ENCODE results near the gene METTL21C.

The METTL21C gene

DNA sequence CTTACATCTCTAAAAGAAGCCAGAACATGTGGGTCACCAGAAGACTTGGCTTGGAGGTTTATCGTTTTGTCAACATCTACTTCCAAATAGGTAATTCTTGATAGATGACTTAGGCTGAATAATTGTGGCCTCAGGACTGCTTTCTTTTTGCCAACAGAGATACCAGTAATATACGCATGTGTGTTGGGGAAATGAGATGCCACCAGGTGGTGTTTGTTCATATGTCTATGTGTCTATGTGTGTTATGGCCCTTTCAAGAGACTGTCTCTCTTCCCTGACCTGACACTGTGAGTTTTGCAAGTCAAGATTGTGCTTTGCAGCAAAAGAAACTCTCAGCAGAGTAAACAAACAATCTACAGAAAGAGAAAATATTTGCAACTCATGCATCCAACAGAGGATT, 31.6 kb upstream of the METTL21C start:
- H3K9me3 ChIP-seq (ENCODE audit: control insufficient read depth, insufficient read depth, low read depth, low read length), result no peaks in the 10 kb centered on the region
- TF ChIP-seq ZNF112 (tag by site-specific recombination; IDR thresholded peaks at IDR 0.05), result no peak
- TF ChIP-seq ZNF585B (tag by site-specific recombination; IDR thresholded peaks at IDR 0.05), result no peak
- TF ChIP-seq ZNF837 (tag by site-specific recombination; IDR thresholded peaks at IDR 0.05), result no peak
- TF ChIP-seq, protein P1, sequence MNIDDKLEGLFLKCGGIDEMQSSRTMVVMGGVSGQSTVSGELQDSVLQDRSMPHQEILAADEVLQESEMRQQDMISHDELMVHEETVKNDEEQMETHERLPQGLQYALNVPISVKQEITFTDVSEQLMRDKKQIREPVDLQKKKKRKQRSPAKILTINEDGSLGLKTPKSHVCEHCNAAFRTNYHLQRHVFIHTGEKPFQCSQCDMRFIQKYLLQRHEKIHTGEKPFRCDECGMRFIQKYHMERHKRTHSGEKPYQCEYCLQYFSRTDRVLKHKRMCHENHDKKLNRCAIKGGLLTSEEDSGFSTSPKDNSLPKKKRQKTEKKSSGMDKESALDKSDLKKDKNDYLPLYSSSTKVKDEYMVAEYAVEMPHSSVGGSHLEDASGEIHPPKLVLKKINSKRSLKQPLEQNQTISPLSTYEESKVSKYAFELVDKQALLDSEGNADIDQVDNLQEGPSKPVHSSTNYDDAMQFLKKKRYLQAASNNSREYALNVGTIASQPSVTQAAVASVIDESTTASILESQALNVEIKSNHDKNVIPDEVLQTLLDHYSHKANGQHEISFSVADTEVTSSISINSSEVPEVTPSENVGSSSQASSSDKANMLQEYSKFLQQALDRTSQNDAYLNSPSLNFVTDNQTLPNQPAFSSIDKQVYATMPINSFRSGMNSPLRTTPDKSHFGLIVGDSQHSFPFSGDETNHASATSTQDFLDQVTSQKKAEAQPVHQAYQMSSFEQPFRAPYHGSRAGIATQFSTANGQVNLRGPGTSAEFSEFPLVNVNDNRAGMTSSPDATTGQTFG (tag by site-specific recombination; IDR thresholded peaks at IDR 0.05; ENCODE audit: borderline replicate concordance), result no peak
- TF ChIP-seq SALL2 (tag by site-specific recombination; IDR thresholded peaks at IDR 0.05; ENCODE audit: borderline replicate concordance), result no peak
- no peak for TF ChIP-seq ZNF174 (tag by site-specific recombination; IDR thresholded peaks at IDR 0.05)
- TF ChIP-seq SETDB1 (IDR thresholded peaks at IDR 0.05; ENCODE audit: insufficient read length, low read length), result no peak
- TF ChIP-seq ZNF239 (tag by site-specific recombination; IDR thresholded peaks at IDR 0.05), result no peak
- no peaks in the 10 kb centered on the region for H3K4me1 ChIP-seq (ENCODE audit: control insufficient read depth, insufficient read depth, low read length)
- H3K27ac ChIP-seq (ENCODE audit: extremely low read depth, low read depth, low read length), result no peak overlapping the region
- CTCF ChIA-PET, result no interaction called here
- H3K4me3 ChIP-seq (ENCODE audit: low read depth, low read length), result no peak overlapping the region
- H3K36me3 ChIP-seq (ENCODE audit: control insufficient read depth in 2 of 2, insufficient read depth in 1 of 2, low read length in 2 of 2), result no peaks in the 10 kb centered on the region
- POLR2A ChIA-PET, result no interaction called here

DNA sequence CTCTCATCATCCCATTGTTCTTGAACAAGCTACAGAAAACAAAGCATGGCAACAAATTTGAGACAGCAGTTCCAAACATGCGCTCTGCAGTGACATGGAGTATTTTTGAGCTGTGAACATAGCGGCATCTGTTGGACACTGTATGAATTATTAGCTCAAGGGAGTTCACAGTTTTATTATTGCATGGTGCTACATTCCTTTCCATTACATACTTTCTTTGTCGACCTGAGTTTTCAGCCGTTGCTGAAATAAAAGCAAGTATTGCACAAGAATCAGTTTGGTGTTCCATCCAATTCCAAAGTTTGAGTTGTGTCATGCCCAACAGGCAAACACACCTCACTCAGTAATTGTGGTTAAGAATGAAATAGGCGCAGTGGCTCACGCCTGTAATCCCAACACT, 30.1 kb upstream of the METTL21C start:
- no peak for TF ChIP-seq ZNF473 (tag by site-specific recombination; IDR thresholded peaks at IDR 0.05)
- TF ChIP-seq ZNF654 (tag by site-specific recombination; IDR thresholded peaks at IDR 0.05; ENCODE audit: low read depth), result peak; percentile 63
- no peak for TF ChIP-seq ZEB2 (tag by site-specific recombination; IDR thresholded peaks at IDR 0.05)
- peak; percentile 30; the same call in 1 of the 2 replicates for TF ChIP-seq PRDM1 (tag by site-specific recombination; IDR thresholded peaks at IDR 0.05)
- TF ChIP-seq ZNF624 (tag by site-specific recombination; IDR thresholded peaks at IDR 0.05), result no peak
- no peak for TF ChIP-seq YY2 (tag by site-specific recombination; IDR thresholded peaks at IDR 0.05)
- no peak for TF ChIP-seq ZNF155 (tag by site-specific recombination; IDR thresholded peaks at IDR 0.05)
- TF ChIP-seq, protein P2, sequence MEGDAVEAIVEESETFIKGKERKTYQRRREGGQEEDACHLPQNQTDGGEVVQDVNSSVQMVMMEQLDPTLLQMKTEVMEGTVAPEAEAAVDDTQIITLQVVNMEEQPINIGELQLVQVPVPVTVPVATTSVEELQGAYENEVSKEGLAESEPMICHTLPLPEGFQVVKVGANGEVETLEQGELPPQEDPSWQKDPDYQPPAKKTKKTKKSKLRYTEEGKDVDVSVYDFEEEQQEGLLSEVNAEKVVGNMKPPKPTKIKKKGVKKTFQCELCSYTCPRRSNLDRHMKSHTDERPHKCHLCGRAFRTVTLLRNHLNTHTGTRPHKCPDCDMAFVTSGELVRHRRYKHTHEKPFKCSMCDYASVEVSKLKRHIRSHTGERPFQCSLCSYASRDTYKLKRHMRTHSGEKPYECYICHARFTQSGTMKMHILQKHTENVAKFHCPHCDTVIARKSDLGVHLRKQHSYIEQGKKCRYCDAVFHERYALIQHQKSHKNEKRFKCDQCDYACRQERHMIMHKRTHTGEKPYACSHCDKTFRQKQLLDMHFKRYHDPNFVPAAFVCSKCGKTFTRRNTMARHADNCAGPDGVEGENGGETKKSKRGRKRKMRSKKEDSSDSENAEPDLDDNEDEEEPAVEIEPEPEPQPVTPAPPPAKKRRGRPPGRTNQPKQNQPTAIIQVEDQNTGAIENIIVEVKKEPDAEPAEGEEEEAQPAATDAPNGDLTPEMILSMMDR (tag by site-specific recombination; IDR thresholded peaks at IDR 0.05), result no peak
- Histone ChIP-seq H3K9me3 (ENCODE audit: control insufficient read depth, insufficient read depth, low read depth, low read length) (no peaks in the 10 kb centered on the region), H3K4me3 (ENCODE audit: low read depth, low read length) (no peak overlapping the region), H3K36me3 (ENCODE audit: control insufficient read depth in 2 of 2, insufficient read depth in 1 of 2, low read length in 2 of 2) (no peaks in the 10 kb centered on the region), H3K4me1 (ENCODE audit: control insufficient read depth, insufficient read depth, low read length) (no peaks in the 10 kb centered on the region), H3K27ac (ENCODE audit: extremely low read depth, low read depth, low read length) (no peak overlapping the region)
- CTCF ChIA-PET, result interaction anchor here (0.7 to 2.1 kb wide), 13 partner anchors 10 to 144 kb away, joined by 3 to 28 read pairs (median 4); partner anchors contain the start of gene TPP2
- POLR2A ChIA-PET, result interaction anchor here (0.6 to 1.2 kb wide), 2 partner anchors 128 to 133 kb away, joined by 4 read pairs; partner anchors contain the start of gene TPP2

DNA sequence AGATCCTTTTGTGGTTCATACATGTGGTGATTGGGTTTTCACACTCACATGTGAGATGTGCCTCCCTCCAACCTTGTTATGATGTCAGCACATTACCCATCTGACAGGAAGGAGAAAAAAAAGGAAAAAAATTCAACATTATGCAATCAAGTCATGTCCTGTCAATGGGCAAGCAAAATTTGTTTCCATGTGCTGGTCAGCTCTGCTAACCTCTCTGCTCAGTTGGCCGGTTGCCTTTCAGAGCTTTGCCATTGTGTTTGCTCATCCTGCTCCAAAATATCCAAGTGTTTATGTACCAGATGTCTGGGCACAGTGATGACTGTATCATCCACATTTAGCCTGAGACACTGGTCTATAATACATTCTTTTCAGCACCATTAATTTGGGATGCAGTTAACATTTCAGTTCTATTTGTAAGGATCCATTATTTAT, 27.0 kb upstream of the METTL21C start:
- ChIA-PET CTCF (interaction anchor here (0.8 kb wide), 1 partner anchor 140 kb away, joined by 3 read pairs; no protein-coding TSS in a partner anchor), POLR2A (no interaction called here)
- no peaks in the 10 kb centered on the region for H3K36me3 ChIP-seq (ENCODE audit: control insufficient read depth in 2 of 2, insufficient read depth in 1 of 2, low read length in 2 of 2)
- no peaks in the 10 kb centered on the region for H3K9me3 ChIP-seq (ENCODE audit: control insufficient read depth, insufficient read depth, low read depth, low read length)
- no peaks in the 10 kb centered on the region for H3K4me1 ChIP-seq (ENCODE audit: control insufficient read depth, insufficient read depth, low read length)
- H3K27ac ChIP-seq (ENCODE audit: extremely low read depth, low read depth, low read length), result no peak overlapping the region
- H3K4me3 ChIP-seq (ENCODE audit: low read depth, low read length), result no peak overlapping the region
- TF ChIP-seq ZNF658 (tag by site-specific recombination; IDR thresholded peaks at IDR 0.05) (no peak), ZNF239 (tag by site-specific recombination; IDR thresholded peaks at IDR 0.05) (no peak), ZNF510 (tag by site-specific recombination; IDR thresholded peaks at IDR 0.05; ENCODE audit: insufficient replicate concordance) (no peak), ZNF830 (tag by site-specific recombination; IDR thresholded peaks at IDR 0.05; ENCODE audit: low read depth) (no peak), ZNF175 (tag by site-specific recombination; IDR thresholded peaks at IDR 0.05) (no peak), ZBTB48 (tag by site-specific recombination; IDR thresholded peaks at IDR 0.05) (no peak), ZNF426 (tag by site-specific recombination; IDR thresholded peaks at IDR 0.05) (no peak)
- TF ChIP-seq, protein P1 (tag by site-specific recombination; IDR thresholded peaks at IDR 0.05; ENCODE audit: borderline replicate concordance), result no peak
- TF ChIP-seq, protein P3, sequence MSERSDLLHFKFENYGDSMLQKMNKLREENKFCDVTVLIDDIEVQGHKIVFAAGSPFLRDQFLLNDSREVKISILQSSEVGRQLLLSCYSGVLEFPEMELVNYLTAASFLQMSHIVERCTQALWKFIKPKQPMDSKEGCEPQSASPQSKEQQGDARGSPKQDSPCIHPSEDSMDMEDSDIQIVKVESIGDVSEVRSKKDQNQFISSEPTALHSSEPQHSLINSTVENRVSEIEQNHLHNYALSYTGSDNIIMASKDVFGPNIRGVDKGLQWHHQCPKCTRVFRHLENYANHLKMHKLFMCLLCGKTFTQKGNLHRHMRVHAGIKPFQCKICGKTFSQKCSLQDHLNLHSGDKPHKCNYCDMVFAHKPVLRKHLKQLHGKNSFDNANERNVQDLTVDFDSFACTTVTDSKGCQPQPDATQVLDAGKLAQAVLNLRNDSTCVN (tag by site-specific recombination; optimal IDR thresholded peaks at IDR 0.05), result no peak

All from HEK293 (cell line).